Vagina (tissue), 2 donors: ENCODE data around the gene PRDM16.

Experiments
- POLR2A ChIP-seq, 2 donors: fragments of 450-650 bp; IDR thresholded peaks; one replicate each; pipeline ENCODE4 v1.6.1; 2017; ENCODE audit warnings: antibody characterized with exemption in 2 of 2, mild to moderate bottlenecking in 2 of 2, moderate library complexity in 2 of 2
- POLR2AphosphoS5 ChIP-seq, 2 donors: sonication (generic); formaldehyde crosslinking; IDR thresholded peaks; one replicate each; pipeline ENCODE4 v1.9.0; 2017; ENCODE audit warnings: antibody characterized with exemption in 2 of 2, mild to moderate bottlenecking in 2 of 2, low read depth in 1 of 2; ENCODE audit not compliant: insufficient read depth in 1 of 2
- TF ChIP-seq, protein P1 (sequence below), 3 experiments: fragments of 450-650 bp in 2 of 3; fragments of 200-600 bp in 1 of 3; sonication (generic) in 1 of 3; IDR thresholded peaks; one replicate each; pipeline ENCODE4 v1.5.1; 2017 to 2019; ENCODE audit warnings: antibody characterized with exemption in 3 of 3, mild to moderate bottlenecking in 2 of 3, moderate library complexity in 2 of 3

DNA sequence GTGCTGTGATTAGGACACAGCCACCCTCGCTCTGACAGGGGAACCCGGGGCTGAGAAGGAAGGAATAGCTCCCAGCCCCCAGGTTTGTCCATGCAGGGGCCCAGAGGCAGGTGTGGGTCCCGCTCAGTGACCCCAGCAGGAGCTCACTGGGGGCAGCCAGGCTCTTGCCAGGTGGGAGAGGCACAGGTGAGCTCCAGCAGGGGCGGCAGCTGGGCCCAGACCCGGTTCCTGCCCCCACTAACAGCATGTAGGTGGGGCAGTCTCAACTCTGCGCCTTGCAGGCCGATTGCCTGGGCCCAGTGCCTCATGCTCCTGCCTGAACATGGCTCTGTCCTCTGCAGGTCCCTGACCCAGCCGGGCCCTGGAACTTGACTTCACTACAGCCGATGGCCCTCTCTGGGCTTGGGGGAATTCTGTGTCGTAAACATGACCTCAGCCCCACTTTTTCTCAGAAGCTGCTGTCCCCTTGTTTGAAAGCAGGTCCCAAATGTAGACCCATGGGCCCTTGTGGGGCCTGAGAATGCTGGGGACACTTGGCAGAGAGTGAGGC is 127.0 kb downstream of the PRDM16 start:
- TF ChIP-seq, protein P1, sequence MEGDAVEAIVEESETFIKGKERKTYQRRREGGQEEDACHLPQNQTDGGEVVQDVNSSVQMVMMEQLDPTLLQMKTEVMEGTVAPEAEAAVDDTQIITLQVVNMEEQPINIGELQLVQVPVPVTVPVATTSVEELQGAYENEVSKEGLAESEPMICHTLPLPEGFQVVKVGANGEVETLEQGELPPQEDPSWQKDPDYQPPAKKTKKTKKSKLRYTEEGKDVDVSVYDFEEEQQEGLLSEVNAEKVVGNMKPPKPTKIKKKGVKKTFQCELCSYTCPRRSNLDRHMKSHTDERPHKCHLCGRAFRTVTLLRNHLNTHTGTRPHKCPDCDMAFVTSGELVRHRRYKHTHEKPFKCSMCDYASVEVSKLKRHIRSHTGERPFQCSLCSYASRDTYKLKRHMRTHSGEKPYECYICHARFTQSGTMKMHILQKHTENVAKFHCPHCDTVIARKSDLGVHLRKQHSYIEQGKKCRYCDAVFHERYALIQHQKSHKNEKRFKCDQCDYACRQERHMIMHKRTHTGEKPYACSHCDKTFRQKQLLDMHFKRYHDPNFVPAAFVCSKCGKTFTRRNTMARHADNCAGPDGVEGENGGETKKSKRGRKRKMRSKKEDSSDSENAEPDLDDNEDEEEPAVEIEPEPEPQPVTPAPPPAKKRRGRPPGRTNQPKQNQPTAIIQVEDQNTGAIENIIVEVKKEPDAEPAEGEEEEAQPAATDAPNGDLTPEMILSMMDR (IDR thresholded peaks at IDR 0.05): no peak
- no peak for TF ChIP-seq POLR2A (IDR thresholded peaks at IDR 0.05)
- no peak for TF ChIP-seq POLR2AphosphoS5 (IDR thresholded peaks at IDR 0.05; ENCODE audit: insufficient read depth in 1 of 2, low read depth in 1 of 2)
